HG03060 (cell line): Measurements from ENCODE around the gene ANKRD10.

Experiments used
- ATAC-seq: cut with Tn5 transposase; IDR thresholded peaks from one replicate; pipeline ENCODE4 v1.9.1; 2021; ENCODE audit warnings: low read depth, moderate number of reproducible peaks; ENCODE audit not compliant: unreplicated experiment

The ANKRD10 gene

GRCh38 chr13:110835721-110836604, 78.9 kb downstream of the ANKRD10 start:
- no peak for ATAC-seq

- ATAC-seq = no peak
Observed at GRCh38 chr13:110834572-110834971, 80.3 kb downstream of the ANKRD10 start.

- no peak for ATAC-seq
Observed at GRCh38 chr13:110832531-110832930, 82.3 kb downstream of the ANKRD10 start.

GRCh38 chr13:110832205-110832479, 82.7 kb downstream of the ANKRD10 start:
- ATAC-seq = no peak

- ATAC-seq = no peak
Observed at GRCh38 chr13:110831437-110832204, 83.2 kb downstream of the ANKRD10 start.

- ATAC-seq = no peak
Observed at GRCh38 chr13:110830800-110831371, 84.0 kb downstream of the ANKRD10 start.

GRCh38 chr13:110830331-110830730, 84.5 kb downstream of the ANKRD10 start:
- ATAC-seq = no peak

GRCh38 chr13:110829486-110829885, 85.4 kb downstream of the ANKRD10 start:
- ATAC-seq = no peak

GRCh38 chr13:110828705-110829104, 86.2 kb downstream of the ANKRD10 start:
- ATAC-seq = no peak
